H9 (cell line): ENCODE data around the gene DDIAS. TPM values are rescaled to one million over a fixed set of nuclear protein-coding genes. Genes with fewer than 3 reads are reported as not detected.

Source experiments
- DNase-seq: peaks from one replicate; pipeline ENCODE4 v3.0.0-alpha.2; 2017
- H2AFZ ChIP-seq: one replicate; pipeline ENCODE4 v1.6.1; 2013; ENCODE audit warnings: mild to moderate bottlenecking, low read length, control low read depth, moderate library complexity
- H2AK5ac ChIP-seq: 2 replicates; pipeline ENCODE4 v1.6.1; 2013; ENCODE audit warnings: low read length, control low read depth, mixed read lengths; ENCODE audit not compliant: insufficient read length
- H2BK120ac ChIP-seq: one replicate; pipeline ENCODE4 v1.6.1; 2013; ENCODE audit warnings: low read depth, mild to moderate bottlenecking, low read length, control low read depth, inconsistent platforms; ENCODE audit not compliant: poor library complexity, severe bottlenecking
- H2BK12ac ChIP-seq: 2 replicates; pipeline ENCODE4 v1.6.1; 2013; ENCODE audit warnings: low read length, control low read depth, mixed read lengths, low read depth; ENCODE audit not compliant: insufficient read length
- H2BK15ac ChIP-seq: 2 replicates; pipeline ENCODE4 v1.6.1; 2013; ENCODE audit warnings: low read depth, low read length, control low read depth
- H2BK20ac ChIP-seq: one replicate; pipeline ENCODE4 v1.6.1; 2013; ENCODE audit warnings: low read depth, mild to moderate bottlenecking, low read length, control low read depth, inconsistent platforms; ENCODE audit not compliant: poor library complexity, severe bottlenecking
- H2BK5ac ChIP-seq: 2 replicates; pipeline ENCODE4 v1.6.1; 2013; ENCODE audit warnings: low read length, control low read depth, mixed read lengths; ENCODE audit not compliant: insufficient read length
- H3K14ac ChIP-seq: 2 replicates; pipeline ENCODE4 v1.6.1; 2013; ENCODE audit warnings: low read length, control low read depth; ENCODE audit not compliant: insufficient read depth
- H3K18ac ChIP-seq: 2 replicates; pipeline ENCODE4 v1.6.1; 2013; ENCODE audit warnings: low read depth, mild to moderate bottlenecking, mixed read lengths, low read length, control low read depth; ENCODE audit not compliant: insufficient read length
- H3K23ac ChIP-seq: 2 replicates; pipeline ENCODE4 v1.6.1; 2013; ENCODE audit warnings: low read length, control low read depth, mixed read lengths, low read depth; ENCODE audit not compliant: insufficient read length
- H3K23me2 ChIP-seq: 2 replicates; pipeline ENCODE4 v1.6.1; 2013; ENCODE audit warnings: low read depth, mild to moderate bottlenecking, mixed read lengths, low read length, control low read depth; ENCODE audit not compliant: insufficient read length, poor library complexity, severe bottlenecking
- H3K27ac ChIP-seq: 2 replicates; pipeline ENCODE4 v1.5.1; 2013; ENCODE audit warnings: low read length, control low read depth, mixed read lengths, low read depth; ENCODE audit not compliant: insufficient read length
- H3K27me3 ChIP-seq: 2 replicates; pipeline ENCODE4 v1.6.1; 2013; ENCODE audit warnings: low read length, control low read depth, inconsistent platforms; ENCODE audit not compliant: insufficient read depth
- H3K4ac ChIP-seq: 2 replicates; pipeline ENCODE4 v1.6.1; 2013; ENCODE audit warnings: low read depth, mild to moderate bottlenecking, control low read depth, inconsistent platforms, low read length, moderate library complexity
- H3K4me1 ChIP-seq: 2 replicates; pipeline ENCODE4 v1.6.1; 2013; ENCODE audit warnings: low read length, control low read depth, inconsistent platforms; ENCODE audit not compliant: insufficient read depth
- H3K4me2 ChIP-seq: 2 replicates; pipeline ENCODE4 v1.6.1; 2013; ENCODE audit warnings: low read length, control low read depth, mixed read lengths; ENCODE audit not compliant: insufficient read length, insufficient read depth
- H3K56ac ChIP-seq: 2 replicates; pipeline ENCODE4 v1.6.1; 2013; ENCODE audit warnings: low read depth, mild to moderate bottlenecking, mixed read lengths, low read length, control low read depth; ENCODE audit not compliant: insufficient read length
- H3K79me1 ChIP-seq: 2 replicates; pipeline ENCODE4 v1.6.1; 2013; ENCODE audit warnings: low read depth, mild to moderate bottlenecking, moderate library complexity, low read length, control low read depth, inconsistent platforms; ENCODE audit not compliant: insufficient read depth, poor library complexity, severe bottlenecking
- H3K79me2 ChIP-seq: 2 replicates; pipeline ENCODE4 v1.6.1; 2013; ENCODE audit warnings: low read length, control low read depth, inconsistent platforms; ENCODE audit not compliant: insufficient read depth
- H3K9ac ChIP-seq: 2 replicates; pipeline ENCODE4 v1.6.1; 2013; ENCODE audit warnings: low read length, control low read depth, mixed read lengths; ENCODE audit not compliant: insufficient read length; ENCODE audit errors: extremely low read depth
- H3K9me3 ChIP-seq: one replicate; pipeline ENCODE4 v1.6.1; 2013; ENCODE audit warnings: low read depth, low read length, inconsistent platforms; ENCODE audit not compliant: control insufficient read depth
- H3T11ph ChIP-seq: one replicate; pipeline ENCODE4 v1.6.1; 2013; ENCODE audit warnings: mild to moderate bottlenecking, low read length, control low read depth, inconsistent platforms
- H4K20me1 ChIP-seq: one replicate; pipeline ENCODE4 v1.6.1; 2013; ENCODE audit not compliant: control insufficient read depth, insufficient read length, insufficient read depth
- H4K5ac ChIP-seq: 2 replicates; pipeline ENCODE4 v1.6.1; 2013; ENCODE audit warnings: low read depth, mild to moderate bottlenecking, mixed read lengths, low read length, control low read depth; ENCODE audit not compliant: insufficient read length
- H4K8ac ChIP-seq: replicated peaks from 2 replicates; pipeline ENCODE4 v1.6.1; 2013; ENCODE audit warnings: low read length, control low read depth, mixed read lengths, low read depth; ENCODE audit not compliant: insufficient read length
- H4K91ac ChIP-seq: 2 replicates; pipeline ENCODE4 v1.6.1; 2013; ENCODE audit warnings: low read depth, mild to moderate bottlenecking, moderate library complexity, mixed read lengths, low read length, control low read depth; ENCODE audit not compliant: insufficient read length
- H3K27ac Mint-ChIP-seq, 3 experiments: 2 replicates in 2 of 3; 3 replicates in 1 of 3; pipeline ENCODE4 v1.8.0; 2020 to 2021; ENCODE audit warnings: mixed read lengths in 3 of 3, mild to moderate bottlenecking in 1 of 3, moderate library complexity in 1 of 3
- H3K27me3 Mint-ChIP-seq: 2 replicates; pipeline ENCODE4 v1.8.0; 2021; ENCODE audit warnings: low read depth, mild to moderate bottlenecking, moderate library complexity, mixed read lengths
- H3K36me3 Mint-ChIP-seq, 3 experiments: 2 replicates in 2 of 3; 3 replicates in 1 of 3; pipeline ENCODE4 v1.8.0; 2020 to 2021; ENCODE audit warnings: low read depth in 3 of 3, mixed read lengths in 3 of 3; ENCODE audit not compliant: insufficient read depth in 1 of 3
- H3K4me1 Mint-ChIP-seq, 2 experiments: 2 replicates each; pipeline ENCODE4 v1.8.0; 2020; ENCODE audit warnings: mixed read lengths in 2 of 2
- H3K4me3 Mint-ChIP-seq, 2 experiments: 2 replicates in 1 of 2; 3 replicates in 1 of 2; pipeline ENCODE4 v1.8.0; 2020 to 2021; ENCODE audit warnings: mild to moderate bottlenecking in 2 of 2, mixed read lengths in 2 of 2, moderate library complexity in 1 of 2
- H3K9me3 Mint-ChIP-seq, 2 experiments: 2 replicates in 1 of 2; 3 replicates in 1 of 2; pipeline ENCODE4 v1.8.0; 2020; ENCODE audit warnings: mild to moderate bottlenecking in 2 of 2, mixed read lengths in 2 of 2, moderate library complexity in 1 of 2
- CTCF ChIP-seq: fragments of 200-600 bp; sonication (generic); conservative IDR thresholded peaks from 3 replicates; pipeline ENCODE4 v1.8.0; 2021; ENCODE audit warnings: antibody characterized with exemption, mild to moderate bottlenecking
- WGBS: extraction: QIAGEN DNeasy Blood & Tissue Kit; methylation state at CpG from one replicate; pipeline ENCODE4 v1.1.7; 2013; ENCODE audit warnings: missing lambda C conversion rate, low lambda C conversion rate, mixed read lengths; ENCODE audit not compliant: insufficient read length; ENCODE audit errors: extremely low coverage; 5-methylcytosine and 5-hydroxymethylcytosine counted together
- total RNA-seq: library from RNA; stranded (reverse); gene quantifications from 2 replicates; pipeline ENCODE4 v1.2.1, GENCODE V29; 2021

Gene DDIAS
- total RNA-seq, 1 experiment from 2014 or later = 18.6 TPM

- Histone ChIP-seq H3K23me2 (no peaks in the 10 kb centered on the region), H4K5ac (no peak overlapping the region), H2BK120ac (no peak overlapping the region), H3K9me3 (no peaks in the 10 kb centered on the region), H3K4me1 (no peaks in the 10 kb centered on the region), H3K79me2 (no peaks in the 10 kb centered on the region; the same call in 1 of the 2 replicates), H3K27ac (no peak overlapping the region), H3K14ac (no peak overlapping the region), H4K8ac (no peak overlapping the region), H2BK20ac (no peak overlapping the region), H3K27me3 (no peaks in the 10 kb centered on the region), H3T11ph (no peak overlapping the region), H3K79me1 (no peaks in the 10 kb centered on the region), H3K23ac (no peak overlapping the region), H2AFZ (no peak overlapping the region), H3K18ac (no peak overlapping the region), H3K9ac (no peak overlapping the region), H4K91ac (no peak overlapping the region), H2BK12ac (no peak overlapping the region), H3K56ac (no peak overlapping the region), H2BK5ac (no peak overlapping the region), H3K4ac (no peak overlapping the region), H2AK5ac (no peak overlapping the region), H4K20me1 (no peaks in the 10 kb centered on the region), H3K4me2 (no peak overlapping the region), H2BK15ac (no peak overlapping the region)
- Mint-ChIP-seq H3K4me3 (no peak overlapping the region), H3K27ac (no peak overlapping the region), H3K4me1 (no peaks in the 10 kb centered on the region), H3K27me3 (no peaks in the 10 kb centered on the region), H3K36me3 (peaks cover 0 to 5% (median 2%) of the 10 kb centered on the region in 3 experiments; a peak in 3 of 7 replicates), H3K9me3 (no peaks in the 10 kb centered on the region)
- no CpG with 5 or more reads among the region's 2 CpGs for WGBS
- DNase-seq = no peak
- no peak for TF ChIP-seq CTCF
These were observed 45.9 kb upstream of the DDIAS start for GRCh38 chr11:82855616-82856015.
